IMR-90 (cell line): ENCODE data around the gene DCAF5. TPM values are rescaled to one million over a fixed set of nuclear protein-coding genes. Genes with fewer than 3 reads are reported as not detected.

Experiments used
- ATAC-seq: fragments of 200-7000 bp; cut with Tn5 transposase; 2 replicates; pipeline ENCODE4 v1.9.1; 2020; ENCODE audit warnings: low read depth, mild to moderate bottlenecking, moderate library complexity
- Bru-seq: library from RNA; stranded (reverse); fragments of 400-500 nt; gene quantifications from one replicate; lab custom pipeline; 2021; lab: Mats Ljungman, UMichigan
- BruChase-seq, 2 experiments: library from RNA; stranded (reverse); fragments of 400-500 nt; gene quantifications; one replicate each; lab custom pipeline; 2021; lab: Mats Ljungman, UMichigan
- BruUV-seq: library from RNA; stranded (reverse); fragments of 400-500 nt; replicated peaks from 2 replicates; lab custom pipeline; 2021; lab: Mats Ljungman, UMichigan
- CTCF ChIA-PET: fragments of 300-600 bp; formaldehyde crosslinking; extraction: SDS; loops from one replicate; lab custom pipeline; 2021; ENCODE audit warnings: antibody characterized with exemption; lab: Yijun Ruan, JAX
- POLR2A ChIA-PET: fragments of 300-600 bp; sonication (Branson Sonifier 250); formaldehyde crosslinking; loops from one replicate; lab custom pipeline; 2022; ENCODE audit warnings: antibody characterized with exemption; ENCODE audit not compliant: unreplicated experiment; lab: Charles Lee
- DNase-seq: peaks from one replicate; pipeline ENCODE4 v3.0.0; 2013
- H2AFZ ChIP-seq: replicated peaks from 2 replicates; pipeline ENCODE3; 2013; ENCODE audit warnings: low read length, mild to moderate bottlenecking; ENCODE audit not compliant: poor library complexity
- H2AK5ac ChIP-seq: 2 replicates; pipeline ENCODE4 v1.6.1; 2013; ENCODE audit warnings: low read depth, low read length, inconsistent platforms
- H2AK9ac ChIP-seq: replicated peaks from 2 replicates; pipeline ENCODE3; 2013; ENCODE audit warnings: mild to moderate bottlenecking, low read depth, low read length, moderate library complexity; ENCODE audit not compliant: poor library complexity
- H2BK120ac ChIP-seq: 2 replicates; pipeline ENCODE4 v1.6.1; 2013; ENCODE audit warnings: low read depth, low read length, inconsistent platforms
- H2BK15ac ChIP-seq: 3 replicates; pipeline ENCODE4 v1.6.1; 2013; ENCODE audit warnings: low read depth, low read length, inconsistent platforms
- H2BK20ac ChIP-seq: 2 replicates; pipeline ENCODE4 v1.6.1; 2013; ENCODE audit warnings: low read depth, mild to moderate bottlenecking, inconsistent platforms, low read length, moderate library complexity
- H2BK5ac ChIP-seq: 2 replicates; pipeline ENCODE4 v1.6.1; 2013; ENCODE audit warnings: mild to moderate bottlenecking, low read depth, low read length, inconsistent platforms; ENCODE audit not compliant: poor library complexity, severe bottlenecking
- H3K14ac ChIP-seq: replicated peaks from 2 replicates; pipeline ENCODE4 v1.6.1; 2013; ENCODE audit warnings: low read depth, low read length, inconsistent platforms
- H3K18ac ChIP-seq: 2 replicates; pipeline ENCODE4 v1.6.1; 2013; ENCODE audit warnings: low read depth, low read length, control low read depth
- H3K23ac ChIP-seq: 2 replicates; pipeline ENCODE4 v1.6.1; 2013; ENCODE audit warnings: low read depth, low read length, inconsistent platforms
- H3K27ac ChIP-seq: 2 replicates; pipeline ENCODE4 v1.5.1; 2013; ENCODE audit warnings: mild to moderate bottlenecking, control low read depth, low read length; ENCODE audit not compliant: insufficient read depth
- H3K27me3 ChIP-seq: 2 replicates; pipeline ENCODE4 v1.6.1; 2013; ENCODE audit warnings: low read length; ENCODE audit not compliant: control insufficient read depth, insufficient read depth
- H3K36me3 ChIP-seq: 2 replicates; pipeline ENCODE4 v1.6.1; 2013; ENCODE audit warnings: low read length, mixed read lengths; ENCODE audit not compliant: control insufficient read depth, insufficient read depth
- H3K4ac ChIP-seq: 2 replicates; pipeline ENCODE4 v1.6.1; 2013; ENCODE audit warnings: low read depth, low read length, inconsistent platforms
- H3K4me1 ChIP-seq: 2 replicates; pipeline ENCODE4 v1.6.1; 2013; ENCODE audit warnings: low read length, mixed read lengths; ENCODE audit not compliant: control insufficient read depth, insufficient read depth
- H3K4me2 ChIP-seq: 2 replicates; pipeline ENCODE4 v1.6.1; 2013; ENCODE audit warnings: low read depth, mild to moderate bottlenecking, control low read depth, low read length, moderate library complexity
- H3K4me3 ChIP-seq: 2 replicates; pipeline ENCODE4 v1.5.1; 2013; ENCODE audit warnings: low read depth, mild to moderate bottlenecking, control low read depth, low read length, moderate library complexity; ENCODE audit not compliant: insufficient read depth
- H3K56ac ChIP-seq: 2 replicates; pipeline ENCODE4 v1.6.1; 2013; ENCODE audit warnings: low read length, inconsistent platforms; ENCODE audit not compliant: insufficient read depth; ENCODE audit errors: extremely low read depth
- H3K79me1 ChIP-seq, 2 experiments: 2 replicates each; pipeline ENCODE4 v1.6.1; 2013; ENCODE audit warnings: low read length in 2 of 2, inconsistent platforms in 1 of 2, low read depth in 1 of 2
- H3K9ac ChIP-seq: 2 replicates; pipeline ENCODE4 v1.6.1; 2013; ENCODE audit warnings: low read depth, low read length, control low read depth
- H3K9me1 ChIP-seq: 2 replicates; pipeline ENCODE4 v1.6.1; 2013; ENCODE audit warnings: low read length, inconsistent platforms; ENCODE audit not compliant: insufficient read depth
- H3K9me3 ChIP-seq: 2 replicates; pipeline ENCODE4 v1.6.1; 2013; ENCODE audit warnings: low read length; ENCODE audit not compliant: control insufficient read depth, insufficient read depth
- H4K20me1 ChIP-seq: 2 replicates; pipeline ENCODE4 v1.6.1; 2013; ENCODE audit warnings: low read length, inconsistent platforms; ENCODE audit not compliant: insufficient read depth
- H4K5ac ChIP-seq: 2 replicates; pipeline ENCODE4 v1.6.1; 2013; ENCODE audit warnings: mild to moderate bottlenecking, low read depth, low read length, control low read depth
- H4K8ac ChIP-seq, 2 experiments: 2 replicates each; pipeline ENCODE4 v1.6.1; 2013; ENCODE audit warnings: low read depth in 2 of 2, low read length in 2 of 2, control low read depth in 1 of 2, inconsistent platforms in 1 of 2
- H4K91ac ChIP-seq: 2 replicates; pipeline ENCODE4 v1.6.1; 2013; ENCODE audit warnings: low read depth, low read length, inconsistent platforms; ENCODE audit not compliant: insufficient read depth
- BHLHE40 ChIP-seq: fragments of 150-350 bp; IDR thresholded peaks from 2 replicates; pipeline ENCODE4 v1.6.1; 2016; ENCODE audit warnings: mild to moderate bottlenecking, low read depth, low read length
- MAZ ChIP-seq: IDR thresholded peaks from 2 replicates; pipeline ENCODE4 v1.6.1; 2012; ENCODE audit warnings: low read depth, mild to moderate bottlenecking, low read length, improper control_type of control experiment, moderate library complexity, borderline replicate concordance
- RCOR1 ChIP-seq: IDR thresholded peaks from 2 replicates; pipeline ENCODE4 v1.6.1; 2012; ENCODE audit warnings: mild to moderate bottlenecking, low read length, improper control_type of control experiment; ENCODE audit not compliant: insufficient replicate concordance
- SMC3 ChIP-seq: fragments of 150-350 bp; IDR thresholded peaks from 2 replicates; pipeline ENCODE4 v1.6.1; 2016; ENCODE audit warnings: low read depth, mild to moderate bottlenecking, antibody characterized with exemption, low read length, moderate library complexity
- WGBS, 2 experiments: methylation state at CpG; one replicate each; pipeline versions ENCODE4 v1.1.5 to v1.1.7; 2013; ENCODE audit warnings: missing lambda C conversion rate in 2 of 2; ENCODE audit not compliant: insufficient read length in 1 of 2; ENCODE audit errors: extremely low coverage in 2 of 2; 5-methylcytosine and 5-hydroxymethylcytosine counted together
- dilution Hi-C: fragments of 300-500 bp; cut with HindIII; formaldehyde crosslinking; loops from one replicate; pipeline ENCODE4 v1.14.3; 2018; ENCODE audit warnings: low sequenced_read_pairs; ENCODE audit not compliant: unreplicated experiment
- in situ Hi-C: fragments of 300-500 bp; cut with MboI; formaldehyde crosslinking; loops from 3 replicates; pipeline ENCODE4 v1.14.3; 2019; ENCODE audit warnings: low sequenced_read_pairs, inconsistent platforms, mixed read lengths
- intact Hi-C: fragments of 100-400 bp; cut with micrococcal nuclease; formaldehyde crosslinking; loops from 2 replicates; pipeline ENCODE4 v1.10.0; 2022
- long read RNA-seq: library from polyadenylated mRNA; unstranded; transcript quantifications from one replicate; pipeline ENCODE4 v2.0.0, GENCODE V29; 2021; ENCODE audit not compliant: unreplicated experiment
- polyA plus RNA-seq, 3 experiments: library from polyadenylated mRNA; depleted of rRNA; stranded (reverse); fragments of >200 nt; gene quantifications; 2 replicates each; pipeline ENCODE4 v1.2.3, GENCODE V29; 2012; ENCODE audit warnings: low replicate concordance in 1 of 3
- total RNA-seq: library from RNA; depleted of rRNA; stranded (reverse); fragments of >200 nt; gene quantifications from 2 replicates; pipeline ENCODE4 v1.2.3, GENCODE V29; 2012; rRNA removed
- TF ChIP-seq, protein P1 (sequence below): fragments of 150-350 bp; IDR thresholded peaks from 2 replicates; pipeline ENCODE4 v1.6.1; 2017; ENCODE audit warnings: mild to moderate bottlenecking, antibody characterized with exemption, low read length, low read depth

The DCAF5 gene, protein sequence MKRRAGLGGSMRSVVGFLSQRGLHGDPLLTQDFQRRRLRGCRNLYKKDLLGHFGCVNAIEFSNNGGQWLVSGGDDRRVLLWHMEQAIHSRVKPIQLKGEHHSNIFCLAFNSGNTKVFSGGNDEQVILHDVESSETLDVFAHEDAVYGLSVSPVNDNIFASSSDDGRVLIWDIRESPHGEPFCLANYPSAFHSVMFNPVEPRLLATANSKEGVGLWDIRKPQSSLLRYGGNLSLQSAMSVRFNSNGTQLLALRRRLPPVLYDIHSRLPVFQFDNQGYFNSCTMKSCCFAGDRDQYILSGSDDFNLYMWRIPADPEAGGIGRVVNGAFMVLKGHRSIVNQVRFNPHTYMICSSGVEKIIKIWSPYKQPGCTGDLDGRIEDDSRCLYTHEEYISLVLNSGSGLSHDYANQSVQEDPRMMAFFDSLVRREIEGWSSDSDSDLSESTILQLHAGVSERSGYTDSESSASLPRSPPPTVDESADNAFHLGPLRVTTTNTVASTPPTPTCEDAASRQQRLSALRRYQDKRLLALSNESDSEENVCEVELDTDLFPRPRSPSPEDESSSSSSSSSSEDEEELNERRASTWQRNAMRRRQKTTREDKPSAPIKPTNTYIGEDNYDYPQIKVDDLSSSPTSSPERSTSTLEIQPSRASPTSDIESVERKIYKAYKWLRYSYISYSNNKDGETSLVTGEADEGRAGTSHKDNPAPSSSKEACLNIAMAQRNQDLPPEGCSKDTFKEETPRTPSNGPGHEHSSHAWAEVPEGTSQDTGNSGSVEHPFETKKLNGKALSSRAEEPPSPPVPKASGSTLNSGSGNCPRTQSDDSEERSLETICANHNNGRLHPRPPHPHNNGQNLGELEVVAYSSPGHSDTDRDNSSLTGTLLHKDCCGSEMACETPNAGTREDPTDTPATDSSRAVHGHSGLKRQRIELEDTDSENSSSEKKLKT
- total RNA-seq (12.2 and 17.6 TPM in 2 replicates), polyA plus RNA-seq (2012; rRNA removed) (29.9 and 30.4 TPM in 2 replicates), Bru-seq, nascent RNA (percentile 87 among the genes with signal in this experiment), BruChase-seq, experiment 1, labeled RNA remaining after a 6-hour chase (percentile 78 among the genes with signal in this experiment), BruChase-seq, experiment 2, labeled RNA remaining after a 2-hour chase (percentile 81 among the genes with signal in this experiment)
- polyA plus RNA-seq (2012; cell fraction: cytosol; rRNA removed): 21.1 and 22.7 TPM in 2 replicates
- polyA plus RNA-seq (2012; cell fraction: nucleus; rRNA removed; ENCODE audit: low replicate concordance): 90.6 and 91.2 TPM in 2 replicates
- long read RNA-seq, full-length matches to known transcripts: 5 of 19 reads
- long read RNA-seq, partial matches to known transcripts: 0 of 19 reads
- long read RNA-seq, other reads (novel, unspliced or antisense): 14 of 19 reads

DNA sequence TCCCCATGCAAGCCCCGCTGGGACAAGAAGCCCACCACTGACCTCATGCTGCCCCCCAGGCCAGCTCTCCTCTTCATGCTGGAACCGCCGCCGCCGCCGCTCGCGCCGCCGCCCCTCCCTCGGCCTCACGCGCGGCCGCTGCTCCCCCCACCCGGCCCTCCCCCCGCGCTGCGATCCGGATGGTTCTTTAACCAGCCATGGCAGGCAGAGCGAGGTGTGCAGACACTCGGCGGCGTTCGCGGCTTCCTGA lies at the start of gene DCAF5:
Gene DCAF5, minus strand, starts transcription at position 218 of the 250 bp plus-strand sequence. Its CDS starts 141 bp downstream, at position 77.
- no peak for ATAC-seq
- in situ Hi-C loops: no loop called here

More for the DNA sequence above, at the start of gene DCAF5:
- intact Hi-C loops (loop anchor here (1.0 kb wide), 1 partner anchor 24 kb away; no protein-coding TSS in a partner anchor), dilution Hi-C loops (no loop called here)
- WGBS, 2 experiments: no CpG with 5 or more reads among the region's 26 CpGs
- H2BK15ac ChIP-seq: 0 out of 3 replicates have a peak within 1 kb of the TSS, but pooled peaks have one; percentile 74
- H2AK5ac ChIP-seq: peak within 1 kb of the TSS; percentile 86
- no TSS peak for BruUV-seq
- peak within 1 kb of the TSS; percentile 91 for H4K91ac ChIP-seq
- H3K79me1 ChIP-seq: peaks cover 15 to 50% of the 10 kb centered on the region in 2 experiments
- H4K5ac ChIP-seq: peak within 1 kb of the TSS; percentile 79
- H3K27ac ChIP-seq: peak within 1 kb of the TSS; percentile 95
- peak within 1 kb of the TSS; percentile 96 to 98 for H4K8ac ChIP-seq
- peak within 1 kb of the TSS; percentile 98 for H3K9ac ChIP-seq
- H3K4me3 ChIP-seq: peak within 1 kb of the TSS; percentile 88
- peak within 1 kb of the TSS; percentile 87 for H3K4me2 ChIP-seq
- H2AK9ac ChIP-seq: peak within 1 kb of the TSS; percentile 95
- H3K4ac ChIP-seq: peak within 1 kb of the TSS; percentile 95
- peaks cover 8% of the 10 kb centered on the region for H3K4me1 ChIP-seq
- 0 out of 2 replicates have a peak, but pooled peaks cover 5% of the 10 kb centered on the region for H3K9me1 ChIP-seq
- no peaks in the 10 kb centered on the region for H3K9me3 ChIP-seq
- H3K14ac ChIP-seq: peak within 1 kb of the TSS; percentile 95
- 0 out of 2 replicates have a peak within 1 kb of the TSS, but pooled peaks have one; percentile 14 for H2BK20ac ChIP-seq
- H3K18ac ChIP-seq: peak within 1 kb of the TSS; percentile 82
- peak within 1 kb of the TSS; percentile 92 for H3K23ac ChIP-seq
- H2BK5ac ChIP-seq: peak within 1 kb of the TSS; percentile 69
- H3K56ac ChIP-seq: peak within 1 kb of the TSS; percentile 68
- TF ChIP-seq, protein P1, sequence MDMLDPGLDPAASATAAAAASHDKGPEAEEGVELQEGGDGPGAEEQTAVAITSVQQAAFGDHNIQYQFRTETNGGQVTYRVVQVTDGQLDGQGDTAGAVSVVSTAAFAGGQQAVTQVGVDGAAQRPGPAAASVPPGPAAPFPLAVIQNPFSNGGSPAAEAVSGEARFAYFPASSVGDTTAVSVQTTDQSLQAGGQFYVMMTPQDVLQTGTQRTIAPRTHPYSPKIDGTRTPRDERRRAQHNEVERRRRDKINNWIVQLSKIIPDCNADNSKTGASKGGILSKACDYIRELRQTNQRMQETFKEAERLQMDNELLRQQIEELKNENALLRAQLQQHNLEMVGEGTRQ: no peak
- TF ChIP-seq RCOR1: no peak
- TF ChIP-seq BHLHE40: peak; percentile 66; the same call in 1 of the 2 replicates
- TF ChIP-seq SMC3: no peak
- TF ChIP-seq MAZ: peak; percentile 92
- H2AFZ ChIP-seq: peak within 1 kb of the TSS; percentile 95
- CTCF ChIA-PET: no interaction called here
- H3K36me3 ChIP-seq: peaks cover 2% of the 10 kb centered on the region; the same call in 1 of the 2 replicates
- DNase-seq: no peak
- POLR2A ChIA-PET: no interaction called here
- peaks cover 22% of the 10 kb centered on the region; the same call in 1 of the 2 replicates for H4K20me1 ChIP-seq
- H2BK120ac ChIP-seq: peak within 1 kb of the TSS; percentile 62
- H3K27me3 ChIP-seq: no peaks in the 10 kb centered on the region
